HG02763 (cell line): Measurements from ENCODE around the gene VPS18.

Experiments used
- ATAC-seq: cut with Tn5 transposase; IDR thresholded peaks from one replicate; pipeline ENCODE4 v1.9.1; 2021; ENCODE audit warnings: mild to moderate bottlenecking, moderate library complexity; ENCODE audit not compliant: unreplicated experiment

The VPS18 gene

DNA sequence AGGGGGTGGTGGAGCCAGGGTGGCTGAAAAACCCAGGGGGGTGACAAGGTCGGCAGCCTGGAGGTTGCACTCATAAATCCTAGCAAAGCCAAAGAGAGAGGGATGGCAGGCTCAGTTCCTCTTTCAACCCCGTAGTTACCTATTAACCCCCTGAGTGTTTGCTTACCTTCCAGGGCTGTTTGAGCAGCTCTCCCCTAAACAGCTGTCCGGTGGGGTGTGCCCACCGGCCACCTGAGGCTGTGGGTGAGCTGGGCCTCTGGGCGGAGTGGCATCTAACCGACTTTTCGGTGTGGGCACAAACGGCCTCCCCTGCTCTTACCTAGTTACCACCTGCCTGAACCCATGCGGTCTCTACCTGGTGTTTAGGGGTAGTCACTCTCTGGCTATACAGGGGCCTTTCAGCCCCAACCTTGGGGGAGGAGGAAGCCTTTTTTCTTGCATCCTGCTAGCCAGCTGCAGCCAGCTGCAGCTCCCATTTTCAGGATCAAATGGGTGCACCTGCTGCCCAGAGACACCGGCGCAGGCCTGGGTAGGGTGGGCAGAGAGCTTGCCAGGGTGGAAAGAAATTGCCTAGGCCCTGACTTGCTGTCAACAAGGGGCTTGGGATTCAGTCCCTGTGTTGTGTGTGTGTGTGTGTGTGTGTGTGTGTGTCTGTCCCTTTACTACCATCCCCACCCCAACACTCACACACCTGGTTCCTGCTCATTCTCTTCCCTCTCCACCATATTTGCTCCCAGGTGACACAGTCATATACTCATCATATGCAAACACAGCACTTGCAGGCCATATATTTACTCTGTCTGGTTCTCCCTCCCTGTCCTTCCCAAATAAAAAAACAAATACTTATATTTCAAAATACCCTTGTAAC lies 38.6 kb downstream of the VPS18 start:
- ATAC-seq: no peak

- no peak for ATAC-seq
These were observed 39.3 kb downstream of the VPS18 start for GRCh38 chr15:40933517-40933902.

- ATAC-seq: no peak
These were observed 40.2 kb downstream of the VPS18 start for GRCh38 chr15:40934457-40934856.

DNA sequence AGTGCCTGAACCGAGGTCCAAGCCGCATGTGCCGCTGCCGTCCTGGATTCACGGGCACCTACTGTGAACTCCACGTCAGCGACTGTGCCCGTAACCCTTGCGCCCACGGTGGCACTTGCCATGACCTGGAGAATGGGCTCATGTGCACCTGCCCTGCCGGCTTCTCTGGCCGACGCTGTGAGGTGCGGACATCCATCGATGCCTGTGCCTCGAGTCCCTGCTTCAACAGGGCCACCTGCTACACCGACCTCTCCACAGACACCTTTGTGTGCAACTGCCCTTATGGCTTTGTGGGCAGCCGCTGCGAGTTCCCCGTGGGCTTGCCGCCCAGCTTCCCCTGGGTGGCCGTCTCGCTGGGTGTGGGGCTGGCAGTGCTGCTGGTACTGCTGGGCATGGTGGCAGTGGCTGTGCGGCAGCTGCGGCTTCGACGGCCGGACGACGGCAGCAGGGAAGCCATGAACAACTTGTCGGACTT lies 42.0 kb downstream of the VPS18 start:
- no peak for ATAC-seq

- ATAC-seq: no peak
These were observed 42.7 kb downstream of the VPS18 start for GRCh38 chr15:40936709-40937666.

GRCh38 chr15:40937762-40938535 lies 43.7 kb downstream of the VPS18 start:
- no peak for ATAC-seq

DNA sequence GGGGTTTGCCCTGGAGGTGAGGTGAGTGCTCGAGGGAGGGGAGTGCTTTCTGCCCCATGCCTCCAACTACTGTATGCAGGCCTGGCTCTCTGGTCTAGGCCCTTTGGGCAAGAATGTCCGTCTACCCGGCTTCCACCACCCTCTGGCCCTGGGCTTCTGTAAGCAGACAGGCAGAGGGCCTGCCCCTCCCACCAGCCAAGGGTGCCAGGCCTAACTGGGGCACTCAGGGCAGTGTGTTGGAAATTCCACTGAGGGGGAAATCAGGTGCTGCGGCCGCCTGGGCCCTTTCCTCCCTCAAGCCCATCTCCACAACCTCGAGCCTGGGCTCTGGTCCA lies 44.3 kb downstream of the VPS18 start:
- no peak for ATAC-seq

DNA sequence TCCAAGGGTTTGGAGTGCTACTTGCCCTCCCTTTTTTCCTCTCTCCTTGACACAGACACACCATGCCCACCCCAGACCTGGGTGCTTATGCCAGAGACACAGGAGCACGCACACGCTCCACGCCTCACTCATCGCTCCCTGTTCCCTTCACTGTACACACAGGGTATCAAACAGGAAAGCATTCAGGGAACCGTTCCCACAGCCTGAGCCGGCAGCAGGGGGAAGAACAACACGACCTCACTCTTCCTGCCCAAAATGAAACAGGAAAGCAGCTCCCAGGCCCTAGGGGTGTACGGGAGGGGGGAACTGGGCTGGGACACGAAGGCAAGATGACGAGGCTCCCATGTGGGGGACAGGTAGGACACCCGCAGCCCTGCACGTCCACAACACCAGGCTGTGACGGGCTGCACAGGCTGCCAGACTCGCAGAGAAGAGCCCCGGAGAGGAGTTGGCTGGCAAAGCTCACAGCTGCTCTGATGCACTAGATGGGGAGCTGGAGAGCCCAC lies 46.1 kb downstream of the VPS18 start:
- no peak for ATAC-seq

- no peak for ATAC-seq
These were observed 46.8 kb downstream of the VPS18 start for GRCh38 chr15:40941068-40941527.

GRCh38 chr15:40941528-40942336 lies 47.5 kb downstream of the VPS18 start:
- peak; percentile 64 for ATAC-seq

GRCh38 chr15:40942337-40942854 lies 48.1 kb downstream of the VPS18 start:
- peak; percentile 2 for ATAC-seq

DNA sequence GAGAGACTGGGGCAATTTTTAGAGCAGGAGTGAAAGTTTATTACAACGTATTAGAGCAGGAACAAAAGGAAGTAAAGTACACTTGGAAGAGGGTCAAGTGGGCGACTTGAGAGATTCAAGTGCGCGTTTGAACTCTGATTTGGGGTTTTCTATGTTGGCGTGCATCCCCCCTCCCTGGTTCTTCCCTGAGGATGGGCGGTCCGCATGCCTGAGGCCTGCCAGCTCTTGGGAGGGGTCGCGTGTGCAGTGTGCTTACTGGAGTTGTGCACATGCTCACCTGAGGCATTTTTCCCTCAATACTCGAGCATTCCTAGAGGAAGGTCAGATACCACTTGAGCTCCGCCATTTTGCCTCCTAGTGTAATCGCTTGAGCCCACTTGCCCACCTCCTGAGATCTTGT lies 48.6 kb downstream of the VPS18 start:
- ATAC-seq: no peak

DNA sequence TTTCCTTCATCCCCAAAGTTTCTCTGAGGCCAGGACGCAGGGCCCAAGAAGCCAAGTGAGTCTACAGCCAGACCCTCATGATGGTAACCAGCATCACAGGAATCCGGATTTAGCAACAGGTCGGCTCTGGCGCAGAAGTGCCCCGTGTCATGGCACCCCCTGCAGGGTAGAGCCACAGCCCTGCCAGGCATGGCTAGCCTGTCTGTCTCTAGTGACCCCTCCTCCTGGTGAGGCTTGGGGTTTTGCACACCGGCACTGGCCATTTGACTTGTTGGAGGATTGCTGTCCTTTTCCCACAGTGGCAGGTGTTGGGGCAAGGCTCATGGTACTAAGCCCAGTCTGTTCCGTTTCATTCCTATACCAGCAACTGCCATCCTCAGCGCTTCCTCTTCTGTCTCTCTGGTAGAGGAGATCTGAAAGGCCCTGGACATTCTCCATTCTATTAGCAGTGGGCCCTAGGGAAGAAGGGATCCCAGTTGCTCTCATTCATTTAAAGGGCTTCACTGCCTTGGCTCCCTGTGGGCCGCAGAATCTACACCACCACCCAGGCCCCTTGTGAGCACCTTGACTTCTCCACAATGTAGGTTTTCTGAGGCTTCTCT lies 49.6 kb downstream of the VPS18 start:
- no peak for ATAC-seq

DNA sequence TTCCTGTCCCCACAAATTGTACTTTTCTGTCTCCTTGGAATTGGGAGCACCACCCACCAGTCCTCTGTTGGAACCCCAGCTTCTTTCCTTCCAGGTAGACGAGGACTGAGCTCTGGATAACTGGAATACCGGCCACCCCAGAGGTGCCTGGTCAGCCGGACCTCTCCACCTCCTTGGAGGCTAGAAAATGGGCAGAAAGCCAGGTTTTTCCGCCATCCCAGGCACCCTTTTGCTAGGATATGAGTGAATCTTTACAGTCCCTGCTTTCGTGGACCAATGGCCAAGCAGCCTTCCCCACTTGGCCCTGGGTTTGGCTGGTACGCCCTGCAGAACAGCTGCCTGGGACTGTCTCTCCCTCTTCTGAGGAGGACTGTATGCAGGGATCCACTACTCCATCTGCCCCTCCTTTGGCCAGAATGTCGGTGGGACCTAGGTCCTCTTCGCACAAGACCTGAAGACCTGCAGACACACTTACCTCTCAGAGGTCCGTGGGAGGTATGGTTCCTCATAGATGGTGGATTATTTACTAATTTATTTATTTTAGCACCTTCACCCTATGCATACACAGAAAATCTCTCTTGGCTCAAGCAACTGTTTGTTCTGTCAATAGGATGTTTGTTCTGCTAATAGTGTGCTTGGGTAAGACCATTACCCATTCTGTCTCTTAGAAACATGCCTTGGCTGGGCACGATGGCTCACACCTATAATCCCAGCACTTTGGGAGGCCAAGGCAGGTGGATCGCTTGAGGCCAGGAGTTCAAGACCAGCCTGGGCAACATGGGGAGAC lies 50.5 kb downstream of the VPS18 start:
- ATAC-seq: no peak

GRCh38 chr15:40948706-40949473 lies 54.6 kb downstream of the VPS18 start:
- ATAC-seq: no peak

GRCh38 chr15:40949756-40950207 lies 55.5 kb downstream of the VPS18 start:
- no peak for ATAC-seq

DNA sequence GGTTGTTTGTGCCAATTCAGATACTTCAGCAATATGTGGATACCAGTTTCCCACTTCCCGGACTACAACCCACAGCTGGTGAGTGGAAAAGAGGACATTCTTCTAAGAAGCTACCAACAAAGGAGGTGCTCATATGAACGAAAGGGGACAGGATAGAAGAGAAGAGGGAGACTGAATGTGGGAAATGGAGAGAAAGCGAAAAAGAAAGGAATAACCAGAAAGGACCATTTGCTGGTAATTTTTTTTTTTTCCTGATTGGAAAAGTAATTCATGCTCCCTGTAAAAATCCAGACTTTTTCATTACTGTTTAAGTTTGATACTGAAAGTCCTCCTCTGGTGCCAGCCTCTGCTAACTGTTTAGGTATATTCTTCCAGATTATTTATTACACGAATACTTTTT lies 57.5 kb downstream of the VPS18 start:
- no peak for ATAC-seq
